A549 (cell line): ENCODE measurements around the gene TMOD4. TPM values are rescaled to one million over a fixed set of nuclear protein-coding genes. Genes with fewer than 3 reads are reported as not detected.

ENCODE experiments used
- ATAC-seq, 2 experiments: fragments of 200-7000 bp in 1 of 2; fragments of >200 bp in 1 of 2; cut with Nextera tagmentation in 1 of 2; cut with Tn5 transposase in 1 of 2; 3 replicates each; pipeline versions ENCODE4 v1.8.0 to v1.9.1; 2018 to 2020; ENCODE audit warnings: mild to moderate bottlenecking in 1 of 2, moderate library complexity in 1 of 2
- CTCF ChIA-PET: fragments of 300-600 bp; sonication (Branson Sonifier 250); formaldehyde crosslinking; extraction: SDS; loops from one replicate; lab custom pipeline; 2021; ENCODE audit warnings: antibody characterized with exemption, inconsistent platforms; lab: Yijun Ruan, JAX
- POLR2A ChIA-PET: fragments of 350-600 bp; formaldehyde crosslinking; extraction: SDS; loops from one replicate; lab custom pipeline; 2021; ENCODE audit warnings: antibody characterized with exemption, inconsistent platforms; lab: Yijun Ruan, JAX
- DNase-seq, 2 experiments: peaks; one replicate each; pipeline versions ENCODE4 v3.0.0 to v3.0.0-alpha.2; 2011 to 2016; ENCODE audit warnings: low read depth in 1 of 2, low spot score in 1 of 2
- FAIRE-seq: peaks from 2 replicates; lab custom pipeline; 2011; peaks lifted over from hg19 to GRCh38; lab: Jason Lieb, UNC
- H3K27ac ChIP-seq, 2 experiments: fragments of >200 bp; sonication (Bioruptor Twin); formaldehyde crosslinking; 3 replicates each; pipeline ENCODE4 v1.5.1; 2016 to 2017
- H3K4me1 ChIP-seq: fragments of >200 bp; sonication (Bioruptor Twin); formaldehyde crosslinking; 3 replicates; pipeline ENCODE4 v1.6.1; 2016
- H3K4me2 ChIP-seq: fragments of >200 bp; sonication (Bioruptor Twin); formaldehyde crosslinking; 3 replicates; pipeline ENCODE4 v1.6.1; 2016
- H3K4me3 ChIP-seq: fragments of >200 bp; sonication (Bioruptor Twin); formaldehyde crosslinking; 3 replicates; pipeline ENCODE4 v1.5.1; 2016
- H3K9me3 ChIP-seq: fragments of >200 bp; sonication (Bioruptor Twin); formaldehyde crosslinking; 3 replicates; pipeline ENCODE4 v1.6.1; 2016
- CHD2 ChIP-seq: fragments of 150-350 bp; IDR thresholded peaks from 2 replicates; pipeline ENCODE4 v1.6.1; 2014; ENCODE audit warnings: low read length; ENCODE audit not compliant: partially characterized antibody
- EHMT2 ChIP-seq: fragments of 200-600 bp; sonication (generic); IDR thresholded peaks from 2 replicates; pipeline ENCODE4 v1.6.1; 2016; ENCODE audit warnings: antibody characterized with exemption, low read depth, mild to moderate bottlenecking, moderate library complexity
- FOXS1 ChIP-seq: fragments of 250-450 bp; sonication (Bioruptor Pico); IDR thresholded peaks from 2 replicates; pipeline ENCODE4 v1.5.0; 2020; ENCODE audit warnings: mild to moderate bottlenecking, moderate library complexity
- GATA3 ChIP-seq: IDR thresholded peaks from 2 replicates; pipeline ENCODE4 v1.6.1; 2012; ENCODE audit warnings: borderline replicate concordance
- HDAC2 ChIP-seq: fragments of 200-600 bp; sonication (generic); IDR thresholded peaks from 2 replicates; pipeline ENCODE4 v1.6.1; 2016
- HEYL ChIP-seq: fragments of 250-450 bp; sonication (Bioruptor Pico); IDR thresholded peaks from 2 replicates; pipeline ENCODE4 v1.8.0; 2021; ENCODE audit warnings: mild to moderate bottlenecking, moderate library complexity
- HOXA7 ChIP-seq: fragments of 250-450 bp; sonication (Bioruptor Pico); IDR thresholded peaks from 2 replicates; pipeline ENCODE4 v1.5.0; 2020; ENCODE audit warnings: mild to moderate bottlenecking, moderate library complexity
- HOXB5 ChIP-seq: fragments of 250-450 bp; sonication (Bioruptor Pico); IDR thresholded peaks from 2 replicates; pipeline ENCODE4 v1.5.0; 2020; ENCODE audit warnings: mild to moderate bottlenecking, moderate library complexity
- JUN ChIP-seq, 2 experiments: fragments of >200 bp; sonication (Bioruptor Twin); formaldehyde crosslinking; IDR thresholded peaks; 2 replicates in 1 of 2; 3 replicates in 1 of 2; pipeline ENCODE4 v1.6.1; 2016 to 2017
- JUNB ChIP-seq: fragments of >200 bp; sonication (Bioruptor Twin); formaldehyde crosslinking; IDR thresholded peaks from 2 replicates; pipeline ENCODE4 v1.6.1; 2016
- KDM5A ChIP-seq: fragments of 200-600 bp; sonication (generic); IDR thresholded peaks from 2 replicates; pipeline ENCODE4 v1.6.1; 2016; ENCODE audit warnings: antibody characterized with exemption, mild to moderate bottlenecking
- MYC ChIP-seq: IDR thresholded peaks from 2 replicates; pipeline ENCODE4 v1.6.1; 2012; ENCODE audit warnings: mild to moderate bottlenecking, inconsistent platforms, low read length, improper control_type of control experiment, borderline replicate concordance
- NR3C1 ChIP-seq: fragments of >200 bp; sonication (Bioruptor Twin); formaldehyde crosslinking; IDR thresholded peaks from 3 replicates; pipeline ENCODE4 v1.6.1; 2017
- PHF8 ChIP-seq: fragments of 200-600 bp; sonication (generic); IDR thresholded peaks from 2 replicates; pipeline ENCODE4 v1.6.1; 2016; ENCODE audit warnings: low read depth, mild to moderate bottlenecking, antibody characterized with exemption, moderate library complexity, borderline replicate concordance
- POLR2A ChIP-seq: IDR thresholded peaks from 2 replicates; pipeline ENCODE4 v1.6.1; 2012; ENCODE audit warnings: mild to moderate bottlenecking, low read length
- RARB ChIP-seq: fragments of 250-450 bp; sonication (Bioruptor Pico); IDR thresholded peaks from 2 replicates; pipeline ENCODE4 v1.8.0; 2021; ENCODE audit warnings: mild to moderate bottlenecking, moderate library complexity
- SMC3 ChIP-seq: fragments of >200 bp; sonication (Bioruptor Twin); formaldehyde crosslinking; IDR thresholded peaks from 3 replicates; pipeline ENCODE4 v1.6.1; 2018; ENCODE audit warnings: inconsistent platforms
- ZC3H11A ChIP-seq: fragments of 450-650 bp; IDR thresholded peaks from 2 replicates; pipeline ENCODE4 v1.6.1; 2014; ENCODE audit warnings: antibody characterized with exemption, mild to moderate bottlenecking
- ZFP36 ChIP-seq: fragments of 450-650 bp; IDR thresholded peaks from 2 replicates; pipeline ENCODE4 v1.6.1; 2014; ENCODE audit warnings: borderline replicate concordance; ENCODE audit not compliant: partially characterized antibody
- WGBS: methylation state at CpG from one replicate; pipeline ENCODE4 v1.1.6; 2017; ENCODE audit errors: missing lambda C conversion rate; 5-methylcytosine and 5-hydroxymethylcytosine counted together
- polyA plus RNA-seq, 4 experiments: library from polyadenylated mRNA; depleted of rRNA in 3 of 4; stranded (reverse); fragments of >200 nt; fragmentation: RNase III in 1 of 4; extraction: RNeasy Plus Mini Kit Qiagen cat#74134 plus additional on column Dnase treatment in 1 of 4; gene quantifications; 2 replicates in 3 of 4; 3 replicates in 1 of 4; pipeline ENCODE4 v1.2.3, GENCODE V29; 2011 to 2017
- TF ChIP-seq, protein P1 (sequence below): fragments of 250-450 bp; sonication (Bioruptor Pico); IDR thresholded peaks from 2 replicates; pipeline ENCODE4 v1.5.0; 2021; ENCODE audit warnings: mild to moderate bottlenecking, moderate library complexity, borderline replicate concordance
- TF ChIP-seq, protein P2 (sequence below): fragments of 450-650 bp; IDR thresholded peaks from 2 replicates; pipeline ENCODE4 v1.6.1; 2014; ENCODE audit warnings: antibody characterized with exemption

The TMOD4 gene
- polyA plus RNA-seq, 2 of the 4 experiments (the other 2 are of a cell fraction), result 0.30 to 0.49 TPM

- no peak for DNase-seq
- no peaks in the 10 kb centered on the region for H3K9me3 ChIP-seq
- POLR2A ChIA-PET, result no interaction called here
- CTCF ChIA-PET, result interaction anchor here (0.6 to 3.8 kb wide), 6 partner anchors 10 to 44 kb away, joined by 3 to 23 read pairs (median 5); partner anchors contain the start of gene TNFAIP8L2
- no peaks in the 10 kb centered on the region for H3K4me1 ChIP-seq
- ATAC-seq, result peak in 1 of 2 experiments; percentile 18; a peak in 2 of 6 replicates
- H3K27ac ChIP-seq, result no peak overlapping the region
- FAIRE-seq, result no peak
- no peak overlapping the region for H3K4me2 ChIP-seq
- H3K4me3 ChIP-seq, result no peak overlapping the region
- WGBS, result 89% methylated on average over 50 of the region's 65 CpGs
- TF ChIP-seq RARB (CRISPR knock-in tag) (no peak), ZC3H11A (no peak), MYC (no peak), ZFP36 (no peak), CHD2 (no peak), FOXS1 (CRISPR knock-in tag) (no peak), HEYL (CRISPR knock-in tag) (no peak)
Observed at GRCh38 chr1:151133018-151133806, 42.6 kb downstream of the TMOD4 start.

DNA sequence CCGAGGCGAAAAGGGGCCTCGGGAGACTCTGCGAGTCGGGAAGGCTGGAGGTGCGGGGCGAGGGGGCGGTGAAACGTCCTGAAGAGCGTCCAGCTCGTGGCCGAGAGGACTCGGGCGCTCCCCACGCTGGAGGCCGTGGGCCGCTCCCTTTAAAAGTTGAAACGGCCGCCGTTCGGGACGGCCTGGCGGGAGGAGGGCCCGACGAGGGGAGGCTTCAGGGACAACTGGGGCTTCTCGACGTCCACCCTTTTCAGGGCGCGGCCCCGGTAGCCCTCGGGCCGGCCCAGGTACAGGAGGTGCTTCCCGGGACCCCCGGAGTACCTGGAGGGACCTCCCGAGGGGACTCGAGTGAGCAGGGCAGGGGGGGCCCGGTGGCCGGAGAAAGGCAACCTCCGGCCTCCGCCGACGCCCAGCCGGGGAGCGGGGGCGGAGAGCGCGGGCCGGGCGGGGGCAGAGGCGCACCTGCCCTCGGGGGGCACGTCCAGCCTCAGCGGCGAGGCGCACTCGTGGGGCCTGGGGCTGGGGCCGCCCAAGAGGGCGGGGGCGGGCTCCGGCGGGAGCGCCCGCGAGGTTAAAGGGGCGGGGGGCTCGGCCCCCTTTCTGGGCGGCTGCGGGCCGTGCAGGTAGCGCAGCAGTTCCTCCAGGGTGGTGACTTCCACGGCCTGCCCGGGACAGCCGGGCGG lies 43.3 kb downstream of the TMOD4 start:
- Histone ChIP-seq H3K4me1 (no peaks in the 10 kb centered on the region), H3K9me3 (no peaks in the 10 kb centered on the region), H3K27ac (no peak overlapping the region), H3K4me3 (no peak overlapping the region), H3K4me2 (no peak overlapping the region)
- ATAC-seq (no peak), DNase-seq (no peak), FAIRE-seq (no peak)
- TF ChIP-seq HOXA7 (CRISPR knock-in tag), result no peak
- TF ChIP-seq, all 56 proteins: peak for 0
- ChIA-PET CTCF (interaction anchor here (1.6 kb wide), 1 partner anchor 10 kb away, joined by 3 read pairs; no protein-coding TSS in a partner anchor), POLR2A (no interaction called here)
- WGBS, result 87% methylated on average over 37 of the region's 74 CpGs

- ChIA-PET POLR2A (no interaction called here), CTCF (interaction anchor here (1.1 to 1.7 kb wide), 3 partner anchors 11 to 32 kb away, joined by 3 to 5 read pairs (median 3); partner anchors contain the start of gene TNFAIP8L2)
- ATAC-seq, result no peak
- TF ChIP-seq POLR2A (no peak), JUNB (no peak), GATA3 (no peak), EHMT2 (no peak), SMC3 (no peak), NR3C1 (no peak), JUN (IDR thresholded peaks at IDR 0.05) (no peak), CHD2 (no peak), KDM5A (no peak), RARB (CRISPR knock-in tag) (no peak), HOXB5 (no peak), HOXA7 (CRISPR knock-in tag) (no peak), PHF8 (no peak), HDAC2 (no peak)
- TF ChIP-seq, protein P1, sequence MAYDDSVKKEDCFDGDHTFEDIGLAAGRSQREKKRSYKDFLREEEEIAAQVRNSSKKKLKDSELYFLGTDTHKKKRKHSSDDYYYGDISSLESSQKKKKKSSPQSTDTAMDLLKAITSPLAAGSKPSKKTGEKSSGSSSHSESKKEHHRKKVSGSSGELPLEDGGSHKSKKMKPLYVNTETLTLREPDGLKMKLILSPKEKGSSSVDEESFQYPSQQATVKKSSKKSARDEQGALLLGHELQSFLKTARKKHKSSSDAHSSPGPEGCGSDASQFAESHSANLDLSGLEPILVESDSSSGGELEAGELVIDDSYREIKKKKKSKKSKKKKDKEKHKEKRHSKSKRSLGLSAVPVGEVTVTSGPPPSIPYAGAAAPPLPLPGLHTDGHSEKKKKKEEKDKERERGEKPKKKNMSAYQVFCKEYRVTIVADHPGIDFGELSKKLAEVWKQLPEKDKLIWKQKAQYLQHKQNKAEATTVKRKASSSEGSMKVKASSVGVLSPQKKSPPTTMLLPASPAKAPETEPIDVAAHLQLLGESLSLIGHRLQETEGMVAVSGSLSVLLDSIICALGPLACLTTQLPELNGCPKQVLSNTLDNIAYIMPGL (CRISPR knock-in tag), result no peak
- TF ChIP-seq, protein P2, sequence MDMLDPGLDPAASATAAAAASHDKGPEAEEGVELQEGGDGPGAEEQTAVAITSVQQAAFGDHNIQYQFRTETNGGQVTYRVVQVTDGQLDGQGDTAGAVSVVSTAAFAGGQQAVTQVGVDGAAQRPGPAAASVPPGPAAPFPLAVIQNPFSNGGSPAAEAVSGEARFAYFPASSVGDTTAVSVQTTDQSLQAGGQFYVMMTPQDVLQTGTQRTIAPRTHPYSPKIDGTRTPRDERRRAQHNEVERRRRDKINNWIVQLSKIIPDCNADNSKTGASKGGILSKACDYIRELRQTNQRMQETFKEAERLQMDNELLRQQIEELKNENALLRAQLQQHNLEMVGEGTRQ, result no peak
- no peak for DNase-seq
- H3K4me1 ChIP-seq, result no peaks in the 10 kb centered on the region
- H3K4me2 ChIP-seq, result no peak overlapping the region
- H3K27ac ChIP-seq, result no peak overlapping the region
- no peak for FAIRE-seq
- 83% methylated on average over 34 of the region's 39 CpGs for WGBS
- no peaks in the 10 kb centered on the region for H3K9me3 ChIP-seq
- H3K4me3 ChIP-seq, result no peak overlapping the region
Observed at GRCh38 chr1:151131701-151132334, 44.0 kb downstream of the TMOD4 start.
